Fibroblast of mammary gland (primary cell): ENCODE measurements around the gene GIT2.
A peak's percentile ranks its signal among the peaks of the same experiment; 100 is the strongest.

Experiments
- DNase-seq: peaks from one replicate; pipeline ENCODE4 v3.0.0-alpha.2; 2010; ENCODE audit warnings: low read depth
- H3K4me3 ChIP-seq: 2 replicates; pipeline ENCODE4 v1.5.1; 2011; ENCODE audit warnings: low read depth, mild to moderate bottlenecking, low read length, moderate library complexity; ENCODE audit not compliant: control insufficient read depth
- CTCF ChIP-seq: conservative IDR thresholded peaks from 2 replicates; pipeline ENCODE4 v1.5.1; 2011; ENCODE audit warnings: low read depth, low read length, inconsistent platforms; ENCODE audit not compliant: control insufficient read depth, insufficient read depth

The GIT2 gene

DNA sequence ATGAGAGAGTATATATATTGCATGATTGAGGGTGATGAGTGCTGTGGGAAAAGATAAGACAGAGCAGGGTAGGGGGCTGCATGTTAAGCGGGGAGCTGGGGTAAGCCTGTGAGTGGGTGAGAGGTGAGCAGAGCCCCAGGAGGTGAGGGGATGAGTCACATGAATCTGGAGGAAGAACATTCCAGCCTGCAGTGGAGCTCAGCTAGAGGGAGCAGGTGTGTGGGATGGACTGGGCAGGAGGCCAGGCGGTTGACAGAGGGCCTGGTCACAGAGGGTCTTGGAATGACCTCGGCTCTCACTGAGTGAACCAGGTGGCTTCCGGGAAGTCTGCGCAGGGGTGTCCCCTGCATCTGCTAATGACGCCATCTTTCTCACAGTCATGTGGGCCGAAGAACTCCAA lies 44.4 kb downstream of the GIT2 start:
- no peak overlapping the region for H3K4me3 ChIP-seq
- DNase-seq = peak; percentile 83
- peak; percentile 1 for TF ChIP-seq CTCF

GRCh38 chr12:109951136-109951535 lies 45.0 kb downstream of the GIT2 start:
- peak; percentile 90 for DNase-seq
- no peak overlapping the region for H3K4me3 ChIP-seq
- no peak for TF ChIP-seq CTCF

DNA sequence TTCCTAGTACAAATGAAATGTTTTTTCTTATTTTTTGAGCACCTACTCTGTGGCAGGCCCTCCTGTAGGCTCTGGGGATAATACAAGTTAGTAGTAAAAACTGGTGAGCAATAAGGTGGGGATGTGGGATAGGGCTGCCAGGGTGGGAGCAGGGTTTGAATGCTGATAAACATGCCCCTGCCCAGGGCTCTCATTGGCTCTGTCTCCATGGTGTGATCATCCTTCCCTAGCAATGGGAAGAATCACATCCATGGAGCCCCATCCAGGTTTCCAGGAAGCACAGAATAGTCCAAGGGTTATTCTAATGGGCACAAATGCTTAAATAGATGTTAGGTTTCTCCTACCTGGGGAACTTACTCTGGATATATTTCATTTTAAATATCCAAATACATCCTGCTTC lies 45.5 kb downstream of the GIT2 start:
- H3K4me3 ChIP-seq = no peak overlapping the region
- no peak for DNase-seq
- no peak for TF ChIP-seq CTCF

DNA sequence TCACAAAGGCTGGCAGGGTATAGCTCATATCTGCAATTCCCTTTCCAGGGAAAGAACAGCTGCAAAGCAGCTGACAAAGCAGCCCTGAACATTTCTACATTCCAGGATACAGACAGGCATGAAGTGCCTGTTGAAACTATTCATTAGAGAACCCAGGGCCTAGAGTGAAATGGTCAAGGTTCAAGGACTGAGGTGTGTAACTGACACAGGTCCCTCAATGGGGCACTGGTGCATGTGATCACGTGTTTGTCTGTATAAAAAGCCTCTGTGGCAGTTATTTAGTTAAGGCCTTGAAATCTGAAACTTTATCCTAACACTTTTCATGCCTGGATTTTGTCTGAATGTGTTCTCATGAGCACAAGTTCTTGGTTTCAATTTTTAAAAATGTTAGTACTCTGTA lies 47.1 kb downstream of the GIT2 start:
- H3K4me3 ChIP-seq = no peak overlapping the region
- TF ChIP-seq CTCF = no peak
- peak; percentile 65 for DNase-seq

GRCh38 chr12:109948368-109948767 lies 47.8 kb downstream of the GIT2 start:
- no peak for DNase-seq
- no peak for TF ChIP-seq CTCF
- no peak overlapping the region for H3K4me3 ChIP-seq

- no peak overlapping the region for H3K4me3 ChIP-seq
- DNase-seq = peak; percentile 75
- TF ChIP-seq CTCF = no peak
Measured at GRCh38 chr12:109947521-109947920, 48.6 kb downstream of the GIT2 start.

GRCh38 chr12:109946913-109947312 lies 49.3 kb downstream of the GIT2 start:
- no peak overlapping the region for H3K4me3 ChIP-seq
- TF ChIP-seq CTCF = no peak
- DNase-seq = no peak
